Omental fat pad (tissue), 4 donors: ENCODE data around the gene ANKDD1B. TPM values are rescaled to one million over a fixed set of nuclear protein-coding genes. Genes with fewer than 3 reads are reported as not detected.

Experiments
- ATAC-seq: fragments of 150-250 bp; one replicate; pipeline ENCODE4 v1.9.1; 2016; ENCODE audit warnings: mild to moderate bottlenecking, moderate library complexity; ENCODE audit not compliant: low FRiP score
- DNase-seq: peaks from one replicate; pipeline ENCODE4 v3.0.0-alpha.2; 2019; ENCODE audit warnings: low spot score
- total RNA-seq, 4 donors: library from RNA; depleted of rRNA; stranded (reverse); fragments of >200 nt; gene quantifications; one replicate each; pipeline ENCODE4 v1.1.0, GENCODE V29; 2016
- TF ChIP-seq, protein P1 (sequence below), 3 donors: fragments of 450-650 bp; IDR thresholded peaks; one replicate each; pipeline ENCODE4 v1.5.1; 2016 to 2017; ENCODE audit warnings: antibody characterized with exemption in 3 of 3, mild to moderate bottlenecking in 3 of 3, moderate library complexity in 2 of 3

The ANKDD1B gene
- total RNA-seq, 4 donors from 2014 or later = 0.32 to 1.5 (median 0.60) TPM; not detected in 1

DNA sequence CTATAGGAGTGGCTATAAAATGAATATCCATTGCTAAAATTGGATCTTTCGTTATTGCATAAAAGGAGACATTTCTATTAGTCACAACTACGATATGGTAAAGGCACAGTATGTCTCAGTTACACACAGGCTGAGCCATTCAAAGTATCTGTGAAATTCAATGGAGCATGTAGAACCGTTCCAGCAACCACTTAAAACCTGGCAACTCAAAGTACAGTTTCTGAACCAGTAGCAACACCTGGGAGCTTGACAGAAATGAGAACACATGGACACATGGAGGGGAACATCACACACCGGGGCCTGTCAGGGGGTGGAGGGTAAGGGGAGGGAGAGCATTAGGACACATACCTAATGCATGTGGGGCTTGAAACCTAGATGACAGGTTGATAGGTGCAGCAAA is 90.6 kb downstream of the ANKDD1B start:
- TF ChIP-seq, protein P1, sequence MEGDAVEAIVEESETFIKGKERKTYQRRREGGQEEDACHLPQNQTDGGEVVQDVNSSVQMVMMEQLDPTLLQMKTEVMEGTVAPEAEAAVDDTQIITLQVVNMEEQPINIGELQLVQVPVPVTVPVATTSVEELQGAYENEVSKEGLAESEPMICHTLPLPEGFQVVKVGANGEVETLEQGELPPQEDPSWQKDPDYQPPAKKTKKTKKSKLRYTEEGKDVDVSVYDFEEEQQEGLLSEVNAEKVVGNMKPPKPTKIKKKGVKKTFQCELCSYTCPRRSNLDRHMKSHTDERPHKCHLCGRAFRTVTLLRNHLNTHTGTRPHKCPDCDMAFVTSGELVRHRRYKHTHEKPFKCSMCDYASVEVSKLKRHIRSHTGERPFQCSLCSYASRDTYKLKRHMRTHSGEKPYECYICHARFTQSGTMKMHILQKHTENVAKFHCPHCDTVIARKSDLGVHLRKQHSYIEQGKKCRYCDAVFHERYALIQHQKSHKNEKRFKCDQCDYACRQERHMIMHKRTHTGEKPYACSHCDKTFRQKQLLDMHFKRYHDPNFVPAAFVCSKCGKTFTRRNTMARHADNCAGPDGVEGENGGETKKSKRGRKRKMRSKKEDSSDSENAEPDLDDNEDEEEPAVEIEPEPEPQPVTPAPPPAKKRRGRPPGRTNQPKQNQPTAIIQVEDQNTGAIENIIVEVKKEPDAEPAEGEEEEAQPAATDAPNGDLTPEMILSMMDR (IDR thresholded peaks at IDR 0.05) = no peak
- ATAC-seq = no peak

DNA sequence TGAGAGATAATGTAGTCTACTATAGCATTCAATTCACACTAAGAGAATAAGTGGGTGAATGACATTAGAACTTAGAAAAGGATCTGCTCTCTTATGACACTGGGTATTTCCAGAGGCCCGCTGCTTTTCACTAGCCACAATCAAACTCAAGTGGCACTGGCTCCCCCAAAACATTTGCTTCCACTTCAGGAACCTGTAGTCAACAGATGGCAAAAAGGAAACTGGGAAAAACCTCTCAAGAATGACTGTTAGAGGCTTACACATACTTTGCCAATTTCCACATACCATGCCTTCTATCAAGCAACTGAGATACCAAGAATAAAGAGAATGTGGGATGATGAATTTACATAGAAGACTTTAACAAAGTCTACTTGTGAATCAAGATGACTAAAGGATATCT is 94.8 kb downstream of the ANKDD1B start:
- DNase-seq (no peak), ATAC-seq (no peak)
- TF ChIP-seq, protein P1 (IDR thresholded peaks at IDR 0.05) = no peak

More for the DNA sequence above, 90.6 kb downstream of the ANKDD1B start:
- no peak for DNase-seq

DNA sequence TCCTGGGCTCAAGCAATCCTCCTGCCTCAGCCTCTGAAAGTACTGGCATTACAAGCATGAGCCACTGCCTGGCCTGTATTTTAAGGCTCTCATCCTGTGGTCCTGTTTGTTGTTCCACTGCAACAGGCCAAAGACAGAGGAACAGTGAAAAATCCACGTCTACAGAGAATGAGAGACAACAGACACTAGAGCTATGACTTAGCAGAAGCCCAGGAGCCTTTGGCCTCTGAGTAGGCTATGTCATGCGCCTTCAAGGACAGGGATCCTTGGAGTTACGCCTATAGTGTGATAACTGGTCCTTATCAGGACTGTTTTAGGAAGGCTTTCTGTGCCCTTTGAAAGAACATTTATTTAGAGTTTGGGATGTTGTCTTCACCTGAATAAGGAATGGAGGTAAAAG is 95.5 kb downstream of the ANKDD1B start:
- TF ChIP-seq, protein P1 (IDR thresholded peaks at IDR 0.05) = no peak
- ATAC-seq = no peak
- DNase-seq = no peak

DNA sequence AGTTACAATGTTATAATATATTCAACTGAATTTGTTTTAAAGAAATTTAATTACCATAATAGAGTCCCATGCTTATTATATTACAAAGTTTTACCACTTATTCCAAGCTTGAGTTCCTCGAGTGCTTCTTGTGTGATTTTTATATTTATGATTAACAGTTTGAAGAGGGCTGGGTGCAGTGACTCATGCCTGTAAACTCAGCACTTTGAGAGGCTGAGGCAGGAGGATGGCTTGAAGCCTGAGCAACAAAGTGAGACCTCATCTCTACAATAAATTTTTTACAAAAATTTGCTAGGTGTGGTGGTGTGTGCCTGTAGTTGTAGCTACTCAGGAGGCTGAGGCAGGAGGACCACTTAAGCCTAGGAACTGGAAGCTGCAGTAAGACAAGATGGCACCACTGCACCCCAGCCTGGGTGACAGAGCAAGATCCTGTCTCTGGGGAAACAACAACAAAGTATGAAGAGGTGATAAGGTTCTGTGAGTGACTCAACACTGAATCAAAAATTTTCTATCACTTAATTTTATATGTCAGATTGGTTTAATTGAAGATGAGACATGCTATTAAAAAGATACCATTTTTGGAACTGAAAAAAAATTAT is 96.8 kb downstream of the ANKDD1B start:
- no peak for ATAC-seq
- TF ChIP-seq, protein P1 (IDR thresholded peaks at IDR 0.05) = no peak
- no peak for DNase-seq

DNA sequence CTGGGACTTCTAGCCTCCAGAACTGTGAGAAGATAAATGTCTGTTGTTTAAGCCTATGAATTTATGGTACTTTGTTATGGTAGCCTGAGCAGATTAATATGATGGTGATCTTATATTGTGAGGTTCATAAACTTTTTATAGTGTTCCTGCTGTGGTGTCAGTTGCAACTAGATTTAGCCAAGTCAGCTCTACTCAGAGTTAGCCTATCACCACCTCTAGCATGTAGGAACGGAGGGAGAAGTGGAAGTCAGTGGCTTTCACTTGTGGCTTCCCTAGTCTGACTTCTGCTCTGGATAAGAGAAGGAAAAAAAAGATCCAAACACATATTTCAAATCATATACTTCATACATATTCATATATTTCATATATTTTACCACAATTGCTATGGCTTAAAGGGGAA is 99.4 kb downstream of the ANKDD1B start:
- ATAC-seq (no peak), DNase-seq (no peak)
- TF ChIP-seq, protein P1 (IDR thresholded peaks at IDR 0.05) = no peak

DNA sequence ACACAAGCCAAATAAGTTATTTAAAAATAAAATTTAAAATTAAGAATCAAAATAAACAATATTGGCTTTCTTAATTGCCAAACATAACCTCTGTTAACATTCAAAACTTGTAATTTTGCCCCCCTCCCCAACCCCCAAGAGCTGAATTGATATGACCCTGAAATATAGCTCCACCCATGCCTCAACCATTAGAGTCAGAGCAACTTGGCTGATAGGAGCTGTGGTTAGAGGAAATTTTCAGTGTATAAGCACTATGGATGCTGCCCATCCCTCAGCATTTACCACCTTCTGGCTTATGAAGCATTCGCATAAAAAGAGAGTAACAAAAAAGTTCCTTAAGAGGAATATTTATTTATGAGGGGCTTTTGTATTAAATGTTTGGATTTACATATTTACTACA is 99.9 kb downstream of the ANKDD1B start:
- TF ChIP-seq, protein P1 (IDR thresholded peaks at IDR 0.05) = no peak
- ATAC-seq (no peak), DNase-seq (no peak)

DNA sequence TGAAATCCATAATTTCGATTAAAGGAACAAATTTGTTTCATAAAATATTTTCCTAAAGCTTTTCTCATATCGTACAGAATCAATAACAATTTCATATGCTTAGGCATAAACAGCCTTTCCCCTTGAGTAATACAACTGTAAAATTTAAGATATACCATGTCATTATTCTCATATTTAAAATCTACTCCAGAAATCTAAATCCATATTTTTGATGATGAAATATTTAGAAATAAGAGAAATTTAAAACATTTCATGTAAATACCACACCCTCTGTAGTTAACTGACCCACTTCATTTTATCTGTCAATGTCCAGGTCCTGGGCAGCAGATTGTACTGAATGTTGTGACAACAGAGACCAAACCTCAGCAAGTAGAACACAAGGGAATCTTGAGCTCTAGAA is 100.8 kb downstream of the ANKDD1B start:
- TF ChIP-seq, protein P1 (IDR thresholded peaks at IDR 0.05) = no peak
- ATAC-seq = no peak
- DNase-seq = no peak
